GM12891 (cell line): ENCODE measurements around the gene SREBF2.

Experiments
- DNase-seq: peaks from one replicate; pipeline ENCODE4 v3.0.0; 2011; ENCODE audit warnings: low spot score; ENCODE audit not compliant: insufficient read length
- FAIRE-seq: peaks from 2 replicates; lab custom pipeline; 2011; peaks lifted over from hg19 to GRCh38; lab: Jason Lieb, UNC
- PAX5 ChIP-seq: IDR thresholded peaks from 2 replicates; pipeline ENCODE4 v1.6.1; 2011; ENCODE audit warnings: low read length, moderate library complexity, mild to moderate bottlenecking; ENCODE audit not compliant: insufficient read depth, severe bottlenecking
- POLR2A ChIP-seq: IDR thresholded peaks from 2 replicates; pipeline ENCODE4 v1.6.1; 2011; ENCODE audit warnings: low read depth, low read length, control low read depth
- POLR2AphosphoS5 ChIP-seq: IDR thresholded peaks from 2 replicates; pipeline ENCODE4 v1.6.1; 2011; ENCODE audit warnings: low read depth, low read length, control low read depth
- POU2F2 ChIP-seq: IDR thresholded peaks from 2 replicates; pipeline ENCODE4 v1.6.1; 2011; ENCODE audit warnings: low read depth, mild to moderate bottlenecking, control low read depth, low read length, moderate library complexity
- SPI1 ChIP-seq: IDR thresholded peaks from 2 replicates; pipeline ENCODE4 v1.6.1; 2011; ENCODE audit warnings: low read depth, low read length, control low read depth
- TAF1 ChIP-seq: IDR thresholded peaks from 2 replicates; pipeline ENCODE4 v1.6.1; 2011; ENCODE audit warnings: low read depth, low read length, control low read depth

The SREBF2 gene

DNA sequence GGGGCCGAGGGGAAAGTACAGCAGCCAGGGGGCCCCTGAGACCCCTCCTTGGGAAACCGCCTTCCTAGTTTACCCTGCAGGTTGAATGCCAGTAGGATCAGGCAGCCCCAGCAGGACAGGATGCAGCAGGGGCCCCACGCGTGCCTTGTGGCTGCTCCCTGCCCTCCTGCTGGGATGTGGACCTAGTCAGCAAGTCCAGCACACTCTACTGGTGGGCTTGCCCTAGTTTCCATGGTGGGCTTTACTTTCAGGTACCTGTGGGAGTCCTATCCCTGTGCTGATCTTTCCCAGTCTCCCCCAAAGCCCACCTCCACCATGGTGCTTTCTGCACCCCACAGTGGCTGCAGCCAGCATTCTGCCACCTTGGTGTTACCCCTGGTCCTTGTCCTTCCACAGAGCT is 59.8 kb downstream of the SREBF2 start:
- FAIRE-seq, result no peak
- no peak for DNase-seq

DNA sequence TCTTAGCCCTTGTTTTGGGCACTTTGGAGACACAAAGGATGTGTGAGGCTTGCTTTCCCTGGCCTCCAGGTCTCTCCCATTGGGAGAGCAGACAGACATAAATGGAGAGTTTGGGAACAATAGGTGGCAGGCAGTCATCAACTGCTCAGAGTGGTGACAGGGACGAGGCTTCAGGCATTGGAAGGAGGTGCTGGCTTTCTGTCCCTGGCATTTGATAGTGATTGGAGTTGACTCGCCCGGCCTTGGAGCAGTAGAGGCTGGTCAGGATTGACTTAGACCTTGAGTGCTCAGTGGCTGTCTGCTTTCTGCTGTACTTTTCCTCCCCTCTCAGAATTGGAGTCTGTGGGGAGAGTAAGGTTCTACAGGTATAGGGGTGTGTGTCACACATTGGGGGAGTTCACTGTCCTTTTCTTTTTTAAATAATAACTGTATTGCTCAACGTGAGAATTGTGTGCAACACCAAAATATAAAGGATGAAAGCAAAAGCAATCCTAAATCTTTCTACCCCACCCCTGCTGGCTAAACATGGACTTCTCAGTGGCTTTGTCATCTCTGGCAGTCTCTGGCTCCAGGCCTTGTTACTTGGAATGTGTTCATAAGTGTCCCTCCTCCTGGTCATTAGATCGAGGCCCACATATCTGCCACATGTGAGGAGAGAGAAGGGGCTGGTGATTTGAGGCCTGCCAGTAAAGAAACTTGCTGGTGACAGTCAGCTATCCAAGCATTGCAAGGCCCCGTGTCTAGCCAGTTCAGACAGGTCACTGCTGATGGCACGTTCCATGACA is 60.9 kb downstream of the SREBF2 start:
- DNase-seq (no peak), FAIRE-seq (no peak)
- no peak for TF ChIP-seq SPI1
- TF ChIP-seq POU2F2, result no peak
- no peak for TF ChIP-seq PAX5
- no peak for TF ChIP-seq POLR2AphosphoS5
- TF ChIP-seq POLR2A, result no peak
- no peak for TF ChIP-seq TAF1

More for the DNA sequence above, 59.8 kb downstream of the SREBF2 start:
- no peak for TF ChIP-seq POLR2A
- TF ChIP-seq PAX5, result no peak
- TF ChIP-seq POLR2AphosphoS5, result no peak
- no peak for TF ChIP-seq TAF1

DNA sequence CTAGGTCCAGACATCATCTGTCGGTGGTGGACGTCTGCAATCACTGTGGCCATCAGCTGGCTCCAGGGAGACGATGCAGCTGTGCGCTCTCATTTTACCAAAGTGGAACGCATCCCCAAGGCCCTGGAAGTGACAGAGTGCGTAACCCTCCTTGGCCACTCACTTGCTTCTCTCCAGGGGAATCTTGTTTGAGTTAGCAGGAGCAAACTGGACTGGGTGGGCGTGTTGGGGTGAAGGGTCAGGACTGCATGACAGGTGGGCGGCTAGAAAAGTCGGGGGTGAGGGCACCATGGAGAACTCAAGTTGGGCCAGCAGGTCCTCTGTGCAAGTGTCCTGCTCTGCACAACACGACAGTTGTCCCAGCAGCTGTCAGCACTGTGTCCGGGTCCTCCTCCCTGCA is 65.7 kb downstream of the SREBF2 start:
- FAIRE-seq, result no peak
- no peak for DNase-seq
- no peak for TF ChIP-seq POU2F2
- TF ChIP-seq PAX5, result no peak
- TF ChIP-seq POLR2AphosphoS5, result no peak
- TF ChIP-seq SPI1, result no peak
- TF ChIP-seq TAF1, result no peak
- no peak for TF ChIP-seq POLR2A

DNA sequence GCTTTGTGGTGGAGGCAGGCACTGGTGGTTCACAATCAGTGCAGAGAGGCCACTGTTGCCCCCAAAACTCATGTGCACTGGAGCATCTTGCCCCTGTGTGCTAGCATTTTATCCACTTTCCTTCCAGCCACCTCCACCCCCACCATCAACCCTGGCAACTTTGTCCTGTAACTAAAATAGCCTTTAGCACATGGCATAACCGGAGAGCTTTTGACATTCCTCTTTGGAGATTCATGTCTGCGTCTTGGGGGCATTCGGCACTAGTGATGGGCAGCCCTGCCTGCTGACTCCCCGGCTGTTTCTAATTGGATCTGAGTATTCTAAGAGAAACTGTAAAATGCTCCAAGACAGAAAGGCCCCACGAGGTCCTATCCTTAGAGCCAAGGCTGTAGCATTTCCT is 66.2 kb downstream of the SREBF2 start:
- FAIRE-seq (no peak), DNase-seq (no peak)
- no peak for TF ChIP-seq POLR2A
- no peak for TF ChIP-seq POU2F2
- TF ChIP-seq POLR2AphosphoS5, result no peak
- no peak for TF ChIP-seq TAF1
- TF ChIP-seq SPI1, result no peak
- no peak for TF ChIP-seq PAX5

DNA sequence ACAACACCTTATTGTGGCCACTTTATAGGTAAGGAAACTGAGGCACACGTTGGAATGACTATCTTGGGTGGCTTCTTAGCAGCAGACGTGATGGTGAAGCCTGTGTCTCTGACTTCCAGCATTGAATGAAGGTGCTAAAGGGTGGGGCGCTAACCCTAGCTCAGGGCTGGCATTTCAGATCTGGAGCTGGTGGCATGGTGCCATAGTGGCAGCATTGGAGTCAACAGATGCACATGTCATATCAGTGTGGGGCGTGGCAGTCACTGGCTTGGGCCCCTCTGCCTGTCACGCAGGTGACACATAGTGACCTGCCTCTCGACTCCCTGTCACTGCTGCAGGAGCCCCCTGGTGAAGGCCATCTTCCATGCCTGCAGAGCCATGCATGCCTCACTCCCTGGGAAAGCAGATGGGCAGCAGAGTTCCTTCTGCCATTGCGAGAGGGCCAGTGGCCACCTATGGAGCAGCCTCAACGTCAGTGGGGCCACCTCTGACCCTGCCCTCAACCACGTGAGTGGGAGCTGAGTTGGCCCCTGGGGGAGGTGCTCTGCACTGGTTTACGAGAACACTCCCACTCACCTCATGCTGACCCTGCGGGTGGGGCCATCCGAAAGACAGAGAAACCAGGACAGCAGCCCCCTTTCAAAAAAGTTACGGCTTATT is 67.2 kb downstream of the SREBF2 start:
- FAIRE-seq (no peak), DNase-seq (no peak)
- TF ChIP-seq POLR2AphosphoS5, result peak; percentile 17; the same call in 1 of the 2 replicates
- no peak for TF ChIP-seq PAX5

DNA sequence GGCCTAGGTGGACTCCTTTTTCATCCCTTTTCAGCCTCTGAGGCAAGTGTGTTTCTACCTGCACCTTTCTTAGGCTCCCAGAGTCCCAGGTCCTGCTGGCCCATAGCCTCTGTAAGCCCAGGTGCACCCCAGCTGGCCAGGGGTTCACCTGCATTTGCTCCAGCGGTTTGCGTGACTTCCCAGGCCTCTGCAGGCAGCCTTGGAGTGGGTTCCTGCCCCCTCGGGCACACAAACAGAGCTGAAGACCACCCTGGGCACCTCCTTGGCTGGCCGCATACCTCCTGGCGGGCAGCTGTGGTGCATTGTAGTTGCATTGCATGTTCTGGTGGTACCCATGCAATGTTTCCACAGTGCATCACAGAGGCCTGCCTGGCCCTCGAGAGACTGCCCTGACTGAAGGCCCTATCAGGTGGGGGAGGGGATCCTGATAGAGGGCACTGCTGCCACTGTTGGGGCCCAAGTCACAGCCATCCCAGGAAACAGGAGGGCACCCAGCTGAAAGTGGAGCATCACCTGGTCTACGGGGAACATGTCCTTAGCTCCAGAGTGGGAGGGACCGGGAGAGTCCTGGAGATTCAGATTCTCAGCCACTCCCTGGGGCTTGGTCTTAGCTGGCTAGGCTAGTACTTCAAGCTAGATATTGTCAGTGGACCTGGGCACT is 67.9 kb downstream of the SREBF2 start:
- no peak for TF ChIP-seq PAX5
- TF ChIP-seq POLR2AphosphoS5, result no peak; the same call in 1 of the 2 replicates
- no peak for FAIRE-seq
- no peak for DNase-seq

DNA sequence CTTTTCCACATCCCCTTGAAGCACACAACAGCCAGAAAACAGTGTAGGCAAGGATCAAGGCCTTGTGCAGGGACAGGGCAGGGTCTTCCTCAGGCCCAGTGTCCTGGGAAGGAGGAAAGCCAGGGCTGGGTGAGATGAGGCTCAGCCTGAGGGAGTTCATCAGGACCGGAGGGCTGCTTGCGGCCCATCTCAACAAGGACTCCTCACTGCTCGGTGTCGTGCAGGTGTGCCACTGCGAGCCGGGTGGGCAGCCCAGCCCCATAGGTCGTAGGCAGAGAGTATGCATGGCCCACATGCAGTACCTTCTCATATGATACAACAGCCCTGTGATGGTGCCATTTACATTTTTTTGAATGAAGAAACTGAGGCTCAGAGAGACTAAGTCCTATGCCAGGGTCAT is 69.1 kb downstream of the SREBF2 start:
- no peak for DNase-seq
- no peak for FAIRE-seq
- TF ChIP-seq POLR2AphosphoS5 (0 out of 2 replicates have a peak, but pooled peaks have one; percentile 68), POLR2A (peak; percentile 35; the same call in 1 of the 2 replicates), TAF1 (no peak)

DNA sequence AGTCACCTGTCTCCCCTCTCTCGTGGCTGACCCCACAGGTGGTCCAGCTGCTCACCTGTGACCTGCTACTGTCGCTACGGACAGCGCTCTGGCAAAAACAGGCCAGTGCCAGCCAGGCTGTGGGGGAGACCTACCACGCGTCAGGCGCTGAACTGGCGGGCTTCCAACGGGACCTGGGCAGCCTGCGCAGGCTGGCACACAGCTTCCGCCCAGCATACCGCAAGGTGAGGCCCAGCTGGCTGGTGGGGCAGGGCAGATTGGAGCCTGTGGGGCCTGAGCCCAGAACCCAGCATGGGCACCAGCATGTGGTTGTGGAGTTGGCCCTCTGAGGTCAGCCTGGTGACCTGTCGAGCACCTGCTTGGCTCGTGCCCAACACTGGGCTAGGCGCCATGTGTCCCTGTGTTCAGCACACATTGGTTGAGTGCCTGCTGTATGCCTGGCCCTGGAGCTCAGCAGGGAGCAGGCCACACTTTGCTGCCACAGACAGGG is 70.1 kb downstream of the SREBF2 start:
- no peak for FAIRE-seq
- TF ChIP-seq POU2F2 (no peak), TAF1 (no peak), POLR2AphosphoS5 (peak; percentile 38)
- no peak for DNase-seq

DNA sequence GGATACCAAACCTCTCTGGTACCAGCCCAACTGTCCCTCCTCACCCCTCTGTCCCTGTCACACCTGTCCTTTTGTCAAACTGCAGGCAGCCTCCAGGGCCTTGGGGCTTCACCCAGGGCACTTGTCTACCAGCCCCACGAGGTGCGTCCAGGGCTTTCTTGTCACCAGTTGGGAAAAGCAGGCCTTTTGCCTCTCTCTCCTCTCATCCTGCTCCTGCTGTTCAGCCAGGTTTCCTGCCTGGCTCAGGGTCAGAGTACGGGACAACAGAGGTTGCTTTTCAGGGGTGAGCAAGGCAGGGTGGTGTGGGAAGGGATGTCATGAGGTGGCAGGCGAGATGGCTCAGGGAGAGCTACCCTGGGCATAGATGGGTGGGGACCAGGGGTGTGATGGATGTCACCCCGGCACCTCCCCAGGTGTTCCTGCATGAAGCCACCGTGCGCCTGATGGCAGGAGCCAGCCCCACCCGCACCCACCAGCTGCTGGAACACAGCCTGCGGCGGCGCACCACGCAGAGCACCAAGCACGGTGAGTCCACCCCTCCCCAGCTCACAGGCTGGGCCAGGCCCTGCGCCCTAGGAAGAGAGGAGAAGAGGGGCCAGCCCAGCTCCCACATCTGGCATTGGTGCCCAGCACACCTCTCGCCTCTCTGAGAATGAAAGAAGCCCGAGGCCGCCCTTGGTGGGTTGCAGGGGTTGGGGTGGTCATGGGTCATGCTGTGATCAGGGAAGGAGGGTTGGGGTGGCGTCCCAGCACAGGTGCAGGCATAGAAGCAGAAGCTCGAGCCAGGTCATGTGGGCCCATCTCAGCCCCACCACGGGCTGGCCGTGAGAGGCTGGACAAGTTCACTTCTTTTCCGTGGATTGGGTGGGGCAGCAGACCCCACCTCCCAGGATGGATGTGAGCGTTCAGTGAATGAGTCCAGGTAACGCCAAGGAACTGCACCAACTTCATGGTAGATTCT is 71.8 kb downstream of the SREBF2 start:
- no peak for FAIRE-seq
- no peak; the same call in 1 of the 2 replicates for TF ChIP-seq POLR2AphosphoS5

More for the DNA sequence above, 71.8 kb downstream of the SREBF2 start:
- DNase-seq, result no peak
